Left lung (tissue), 10 donors: ENCODE data around the gene NUDT14. TPM values are rescaled to one million over a fixed set of nuclear protein-coding genes. Genes with fewer than 3 reads are reported as not detected.

Source experiments
- ATAC-seq: fragments of 200-7000 bp; cut with Tn5 transposase; one replicate; pipeline ENCODE4 v1.9.1; 2020; ENCODE audit warnings: moderate library complexity
- DNase-seq, 4 donors: peaks; one replicate each; pipeline ENCODE4 v3.0.0-alpha.2; 2013 to 2020
- H3K27ac ChIP-seq, 2 donors: fragments of 200-600 bp; sonication (generic) in 1 of 2; one replicate each; pipeline versions ENCODE4 v1.5.0 to v1.8.0; 2020 to 2021
- H3K27me3 ChIP-seq, 2 donors: fragments of 200-600 bp; sonication (generic) in 1 of 2; one replicate each; pipeline versions ENCODE4 v1.5.0 to v1.8.0; 2020 to 2021
- H3K36me3 ChIP-seq, 2 donors: fragments of 200-600 bp; sonication (generic) in 1 of 2; one replicate each; pipeline versions ENCODE4 v1.5.0 to v1.8.0; 2020 to 2021
- H3K4me1 ChIP-seq, 2 donors: fragments of 200-600 bp; one replicate each; pipeline ENCODE4 v1.8.0; 2021
- H3K4me3 ChIP-seq, 2 donors: fragments of 200-600 bp; sonication (generic) in 1 of 2; one replicate each; pipeline versions ENCODE4 v1.5.0 to v1.8.0; 2020 to 2021; ENCODE audit warnings: mild to moderate bottlenecking in 1 of 2
- H3K9me3 ChIP-seq, 2 donors: fragments of 200-600 bp; sonication (generic) in 1 of 2; one replicate each; pipeline versions ENCODE4 v1.5.0 to v1.8.0; 2020 to 2021
- CTCF ChIP-seq, 2 donors: fragments of 200-600 bp; sonication (generic) in 1 of 2; IDR thresholded peaks; one replicate each; pipeline versions ENCODE4 v1.5.0 to v1.8.0; 2021; ENCODE audit warnings: antibody characterized with exemption in 2 of 2
- intact Hi-C, 2 donors: fragments of 100-400 bp; cut with DNase I; formaldehyde crosslinking; loops; one replicate each; pipeline versions ENCODE4 v1.11.2 to v1.14.2; 2022
- microRNA-seq, 2 donors: library from miRNA; unstranded; fragments of <30 nt; microRNA quantifications; one replicate each; pipeline ENCODE4, GENCODE V29; 2019
- polyA plus RNA-seq, 6 donors: library from polyadenylated mRNA; unstranded; fragments of 120-200 nt; gene quantifications; one replicate each; pipeline ENCODE4 v1.2.1, GENCODE V29; 2013; ENCODE audit not compliant: insufficient read length in 6 of 6
- total RNA-seq, 2 donors: library from RNA; stranded (reverse); fragmentation: NEBNext Ultra II Directional; extraction: Animal tissue kit (Norgen Biotek cat#: 25700); gene quantifications; one replicate each; pipeline ENCODE4 v1.2.1, GENCODE V29; 2021
- donor health status: DM: no; HTN: yes; CAD: no.
- donor health status: DM: no; HTN: no; CAD: no.

NUDT14 gene
- total and polyA plus RNA-seq, 8 donors, result 22.4 to 77.5 (median 34.7) TPM

GRCh38 chr14:105123981-105124765 is 56.9 kb downstream of the NUDT14 start:
- Histone ChIP-seq H3K27ac (no peak overlapping the region), H3K36me3 (no peaks in the 10 kb centered on the region), H3K9me3 (peaks cover 0 to 20% of the 10 kb centered on the region in 2 donors), H3K27me3 (peaks cover 0 to 36% of the 10 kb centered on the region in 2 donors), H3K4me3 (no peak overlapping the region), H3K4me1 (no peaks in the 10 kb centered on the region)
- DNase-seq (no peak), ATAC-seq (no peak)
- intact Hi-C loops, result no loop called here
- no peak for TF ChIP-seq CTCF (IDR thresholded peaks at IDR 0.05)

- no peaks in the 10 kb centered on the region for H3K4me1 ChIP-seq
- H3K27ac ChIP-seq, result no peak overlapping the region
- TF ChIP-seq CTCF (IDR thresholded peaks at IDR 0.05), result no peak
- H3K36me3 ChIP-seq, result no peaks in the 10 kb centered on the region
- H3K9me3 ChIP-seq, result peaks cover 0 to 20% of the 10 kb centered on the region in 2 donors
- no peak for DNase-seq
- H3K4me3 ChIP-seq, result no peak overlapping the region
- intact Hi-C loops, result no loop called here
- peaks cover 0 to 36% of the 10 kb centered on the region in 2 donors for H3K27me3 ChIP-seq
- no peak for ATAC-seq
Observed at GRCh38 chr14:105123064-105123665, 57.9 kb downstream of the NUDT14 start.

Small RNAs within 50 kb of the gene (microRNA-seq; reads per million reads assigned to microRNA genes)
- 0.17 to 1.1 reads per million in 2 donors for gene MIR6765

Other genes starting within 250 kb of the NUDT14 start
- gene AHNAK2, start 202.9 kb downstream of the NUDT14 start, total RNA-seq, result 10 to 100 TPM; 22.1 to 22.3 TPM
- gene AHNAK2, start 202.9 kb downstream of the NUDT14 start, polyA plus RNA-seq, result 1 to 10 TPM; 1.4 to 2.9 (median 1.9) TPM
- gene CLBA1, start 195.5 kb downstream of the NUDT14 start, total RNA-seq, result 1 to 10 TPM; 7.1 to 8.5 TPM
- 10 to 100 TPM; 11.5 to 17.2 (median 14.4) TPM for gene CLBA1, start 195.5 kb downstream of the NUDT14 start, polyA plus RNA-seq
- 1 to 10 TPM; 9.4 to 9.6 TPM for gene CDCA4, start 160.2 kb downstream of the NUDT14 start, total RNA-seq
- gene CDCA4, start 160.2 kb downstream of the NUDT14 start, polyA plus RNA-seq, result 10 to 100 TPM; 18.8 to 30.6 (median 21.6) TPM
- 10 to 100 TPM in 1 of 2 donors, 1 to 10 TPM in 1; 1.9 to 10.4 TPM for gene GPR132, start 115.9 kb downstream of the NUDT14 start, total RNA-seq
- gene GPR132, start 115.9 kb downstream of the NUDT14 start, polyA plus RNA-seq, result 1 to 10 TPM in 3 of 6 donors, under 1 TPM in 3; 0.61 to 1.8 (median 1.1) TPM
- 10 to 100 TPM; 32.0 to 34.2 TPM for gene JAG2, start 12.5 kb downstream of the NUDT14 start, total RNA-seq
- 10 to 100 TPM; 10.1 to 20.3 (median 13.9) TPM for gene JAG2, start 12.5 kb downstream of the NUDT14 start, polyA plus RNA-seq
- 10 to 100 TPM; 45.4 to 52.6 TPM for gene BTBD6, start 67.2 kb upstream of the NUDT14 start, total RNA-seq
- gene BTBD6, start 67.2 kb upstream of the NUDT14 start, polyA plus RNA-seq, result 10 to 100 TPM; 32.7 to 43.6 (median 39.1) TPM
- gene BRF1, start 119.7 kb upstream of the NUDT14 start, total RNA-seq, result 10 to 100 TPM; 32.7 to 33.6 TPM
- 10 to 100 TPM; 33.4 to 45.1 (median 35.2) TPM for gene BRF1, start 119.7 kb upstream of the NUDT14 start, polyA plus RNA-seq
- gene PACS2, start 133.4 kb upstream of the NUDT14 start, total RNA-seq, result 10 to 100 TPM; 69.7 to 77.2 TPM
- 10 to 100 TPM; 64.6 to 99.3 (median 75.4) TPM for gene PACS2, start 133.4 kb upstream of the NUDT14 start, polyA plus RNA-seq
- gene TEX22, start 217.2 kb upstream of the NUDT14 start, total RNA-seq, result 1 to 10 TPM; 1.7 to 3.0 TPM
- gene TEX22, start 217.2 kb upstream of the NUDT14 start, polyA plus RNA-seq, result 1 to 10 TPM in 5 of 6 donors, under 1 TPM in 1; 0.96 to 2.7 (median 1.3) TPM
- 10 to 100 TPM; 60.6 to 81.8 TPM for gene MTA1, start 238.5 kb upstream of the NUDT14 start, total RNA-seq
- gene MTA1, start 238.5 kb upstream of the NUDT14 start, polyA plus RNA-seq, result 100 to 1,000 TPM; 111 to 165 (median 125) TPM